K562 (cell line): ENCODE measurements around the gene CTTNBP2.

Experiments
- CBFB ChIP-seq: sonication (generic); formaldehyde crosslinking; IDR thresholded peaks from 2 replicates; pipeline ENCODE4 v1.4.0; 2020; ENCODE audit warnings: mild to moderate bottlenecking, missing genetic modification reagents
- FOXK2 ChIP-seq, 2 experiments: fragments of 450-650 bp; IDR thresholded peaks in 1 of 2; conservative IDR thresholded peaks in 1 of 2; 2 replicates each; pipeline ENCODE4 v1.6.1; 2016; ENCODE audit warnings: low read depth in 2 of 2, mild to moderate bottlenecking in 1 of 2
- GATAD2A ChIP-seq: fragments of 450-650 bp; IDR thresholded peaks from 2 replicates; pipeline ENCODE4 v1.6.1; 2017
- HCFC1 ChIP-seq: IDR thresholded peaks from 2 replicates; pipeline ENCODE4 v1.6.1; 2012; ENCODE audit warnings: low read depth, low read length, improper control_type of control experiment
- HDAC6 ChIP-seq: IDR thresholded peaks from 2 replicates; pipeline ENCODE4 v1.6.1; 2012; ENCODE audit warnings: low read depth, mild to moderate bottlenecking, control low read depth, inconsistent platforms, low read length, moderate library complexity
- KDM1A ChIP-seq, 2 experiments: fragments of 450-650 bp; IDR thresholded peaks; 2 replicates each; pipeline ENCODE4 v1.6.1; 2016; ENCODE audit warnings: mild to moderate bottlenecking in 2 of 2
- MXI1 ChIP-seq: IDR thresholded peaks from 2 replicates; pipeline ENCODE4 v1.6.1; 2011; ENCODE audit warnings: low read depth, mild to moderate bottlenecking, improper control_type of control experiment, low read length
- MYNN ChIP-seq, 2 experiments: sonication (generic); formaldehyde crosslinking in 1 of 2; IDR thresholded peaks; 2 replicates each; pipeline versions ENCODE4 v1.5.0 to v1.6.1; 2016 to 2020; ENCODE audit warnings: antibody characterized with exemption in 1 of 2, missing genetic modification reagents in 1 of 2
- PRPF4 ChIP-seq: fragments of 200-400 bp; formaldehyde crosslinking; IDR thresholded peaks from one replicate; pipeline ENCODE4 v1.6.1; 2017; ENCODE audit warnings: low read length, low read depth, mild to moderate bottlenecking; ENCODE audit not compliant: insufficient read depth, poor library complexity, severe bottlenecking
- RCOR1 ChIP-seq, 2 experiments: IDR thresholded peaks; 2 replicates each; pipeline ENCODE4 v1.6.1; 2012; ENCODE audit warnings: low read depth in 2 of 2, low read length in 2 of 2, borderline replicate concordance in 1 of 2, improper control_type of control experiment in 1 of 2
- TBL1XR1 ChIP-seq, 2 experiments: IDR thresholded peaks; 2 replicates each; pipeline ENCODE4 v1.6.1; 2012; ENCODE audit warnings: improper control_type of control experiment in 2 of 2, low read length in 2 of 2, mild to moderate bottlenecking in 1 of 2
- TF ChIP-seq, protein P1 (sequence below): sonication (generic); formaldehyde crosslinking; IDR thresholded peaks from 2 replicates; pipeline ENCODE4 v1.9.0; 2022; ENCODE audit warnings: mild to moderate bottlenecking, missing genetic modification reagents

DNA sequence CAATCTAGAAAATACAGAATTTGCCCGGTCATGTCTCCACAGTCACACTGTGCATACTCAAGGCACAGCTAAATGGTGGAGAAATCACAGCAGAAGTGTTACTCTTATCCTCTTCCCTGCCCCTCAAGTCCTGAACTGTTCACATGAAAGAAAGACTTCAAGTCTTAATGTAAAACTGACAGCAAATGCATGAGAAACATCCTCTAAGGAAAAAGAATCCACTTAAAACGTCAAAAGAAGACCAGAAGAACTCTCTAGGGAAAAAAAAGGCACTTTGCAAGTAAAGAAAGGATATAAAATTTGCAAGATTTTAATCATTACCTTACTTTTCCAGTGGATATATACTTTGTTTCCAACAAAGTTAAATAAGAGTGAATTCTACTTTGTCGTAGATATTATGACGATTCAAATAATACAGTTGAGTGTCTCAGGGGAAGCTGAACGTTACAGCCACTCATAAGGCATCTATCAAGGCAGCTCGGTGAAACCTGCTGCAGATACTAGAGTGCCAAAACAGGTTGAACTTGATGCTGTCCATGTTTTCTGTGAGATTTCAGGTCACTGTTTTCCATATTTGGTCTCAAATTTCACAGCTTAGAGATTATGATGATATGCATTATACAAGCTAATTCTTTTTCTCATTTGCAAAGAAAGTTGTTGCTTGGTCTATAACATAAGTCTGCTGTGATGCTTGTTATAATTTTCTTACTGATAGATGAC lies 155.0 kb downstream of the CTTNBP2 start:
- no peak for TF ChIP-seq MXI1
- TF ChIP-seq PRPF4 = no peak
- TF ChIP-seq TBL1XR1 (IDR thresholded peaks at IDR 0.05; ENCODE audit: low read length in 2 of 2) = no peak
- no peak for TF ChIP-seq MYNN (IDR thresholded peaks at IDR 0.05)
- TF ChIP-seq MYNN (CRISPR knock-in tag; IDR thresholded peaks at IDR 0.05) = no peak
- no peak for TF ChIP-seq KDM1A (IDR thresholded peaks at IDR 0.05)
- no peak for TF ChIP-seq FOXK2 (conservative IDR thresholded peaks at IDR 0.05 in 1 of 2, IDR thresholded peaks at IDR 0.05 in 1 of 2; ENCODE audit: low read depth in 2 of 2)
- no peak for TF ChIP-seq HCFC1
- no peak for TF ChIP-seq HDAC6
- TF ChIP-seq, protein P1, sequence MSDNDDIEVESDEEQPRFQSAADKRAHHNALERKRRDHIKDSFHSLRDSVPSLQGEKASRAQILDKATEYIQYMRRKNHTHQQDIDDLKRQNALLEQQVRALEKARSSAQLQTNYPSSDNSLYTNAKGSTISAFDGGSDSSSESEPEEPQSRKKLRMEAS = no peak
- TF ChIP-seq GATAD2A = no peak
- TF ChIP-seq RCOR1 (IDR thresholded peaks at IDR 0.05; ENCODE audit: borderline replicate concordance in 1 of 2, low read depth in 2 of 2, low read length in 2 of 2) = no peak
- no peak for TF ChIP-seq CBFB (CRISPR knock-in tag)
